ENCODE measurements around the gene MCRS1.

GRCh38 chr12:49582201-49582600 is 14.3 kb upstream of the MCRS1 start:
- no peak for TF ChIP-seq CTCF (conservative IDR thresholded peaks at IDR 0.05; ENCODE audit: low read length)
- no peak for TF ChIP-seq EZH2phosphoT487 (IDR thresholded peaks at IDR 0.05; ENCODE audit: borderline replicate concordance, low read depth, low read length)

All from OCI-LY7 (cell line).